WTC11 (cell line): ENCODE measurements around the gene NBAS. TPM values are rescaled to one million over a fixed set of nuclear protein-coding genes. Genes with fewer than 3 reads are reported as not detected.

Experiments used
- ATAC-seq: fragments of 200-7000 bp; cut with Tn5 transposase; 2 replicates; pipeline ENCODE4 v1.10.0; 2021; ENCODE audit warnings: mild to moderate bottlenecking, moderate library complexity
- CTCF ChIA-PET: fragments of 300-600 bp; sonication (Branson Sonifier 250); formaldehyde crosslinking; loops from one replicate; lab custom pipeline; 2021; ENCODE audit warnings: antibody characterized with exemption; lab: Charles Lee
- POLR2A ChIA-PET: fragments of 350-600 bp; sonication (Branson Sonifier 250); formaldehyde crosslinking; loops from one replicate; lab custom pipeline; 2021; ENCODE audit warnings: antibody characterized with exemption; lab: Charles Lee
- DNase-seq: peaks from one replicate; pipeline ENCODE4 v3.0.0; 2021; ENCODE audit warnings: low spot score
- H3K27ac Mint-ChIP-seq: 2 replicates; pipeline ENCODE4 v1.8.0; 2021; ENCODE audit warnings: mixed read lengths
- H3K27me3 Mint-ChIP-seq: 2 replicates; pipeline ENCODE4 v1.8.0; 2021; ENCODE audit warnings: low read depth, mild to moderate bottlenecking, moderate library complexity, mixed read lengths
- H3K36me3 Mint-ChIP-seq: 2 replicates; pipeline ENCODE4 v1.8.0; 2021; ENCODE audit warnings: mixed read lengths
- H3K4me1 Mint-ChIP-seq: 2 replicates; pipeline ENCODE4 v1.8.0; 2022; ENCODE audit warnings: mixed read lengths
- H3K4me3 Mint-ChIP-seq: 2 replicates; pipeline ENCODE4 v1.8.0; 2021; ENCODE audit warnings: mild to moderate bottlenecking, moderate library complexity, mixed read lengths
- H3K9me3 Mint-ChIP-seq: 2 replicates; pipeline ENCODE4 v1.8.0; 2021; ENCODE audit warnings: mixed read lengths
- ATF3 ChIP-seq: sonication (generic); formaldehyde crosslinking; conservative IDR thresholded peaks from 2 replicates; pipeline ENCODE4 v1.8.1; 2022; ENCODE audit warnings: mild to moderate bottlenecking, missing genetic modification reagents
- ATF6 ChIP-seq: sonication (generic); formaldehyde crosslinking; IDR thresholded peaks from 2 replicates; pipeline ENCODE4 v1.8.1; 2023; ENCODE audit warnings: mild to moderate bottlenecking, missing genetic modification reagents
- CBFB ChIP-seq: sonication (generic); formaldehyde crosslinking; IDR thresholded peaks from 2 replicates; pipeline ENCODE4 v1.8.1; 2022; ENCODE audit warnings: mild to moderate bottlenecking, low read depth, missing genetic modification reagents
- CTCF ChIP-seq: fragments of 200-600 bp; IDR thresholded peaks from 2 replicates; pipeline ENCODE4 v1.8.0; 2022; ENCODE audit warnings: antibody characterized with exemption
- MLX ChIP-seq: sonication (generic); formaldehyde crosslinking; IDR thresholded peaks from 2 replicates; pipeline ENCODE4 v1.8.1; 2023; ENCODE audit warnings: mild to moderate bottlenecking, missing genetic modification reagents, moderate library complexity
- MXD4 ChIP-seq: fragments of 250-450 bp; sonication (Bioruptor Pico); IDR thresholded peaks from 2 replicates; pipeline ENCODE4 v1.8.0; 2021; ENCODE audit warnings: mild to moderate bottlenecking, moderate library complexity, borderline replicate concordance
- PRRX2 ChIP-seq: fragments of 250-450 bp; sonication (Bioruptor Pico); IDR thresholded peaks from 2 replicates; pipeline ENCODE4 v1.8.0; 2021; ENCODE audit warnings: mild to moderate bottlenecking
- USF1 ChIP-seq: sonication (generic); formaldehyde crosslinking; IDR thresholded peaks from 2 replicates; pipeline ENCODE4 v1.8.0; 2022; ENCODE audit warnings: mild to moderate bottlenecking, missing genetic modification reagents
- USF2 ChIP-seq: sonication (generic); formaldehyde crosslinking; IDR thresholded peaks from 2 replicates; pipeline ENCODE4 v1.8.1; 2023; ENCODE audit warnings: mild to moderate bottlenecking, missing genetic modification reagents, moderate library complexity
- ZMAT4 ChIP-seq: fragments of 250-450 bp; sonication (Bioruptor Pico); IDR thresholded peaks from 2 replicates; pipeline ENCODE4 v1.9.0; 2021; ENCODE audit warnings: mild to moderate bottlenecking
- ZNF423 ChIP-seq: fragments of 250-450 bp; sonication (Bioruptor Pico); IDR thresholded peaks from 2 replicates; pipeline ENCODE4 v2.1.2; 2022; ENCODE audit warnings: mild to moderate bottlenecking, moderate library complexity
- ZNF425 ChIP-seq: fragments of 250-450 bp; sonication (Bioruptor Pico); conservative IDR thresholded peaks from 2 replicates; pipeline ENCODE4 v1.9.0; 2021; ENCODE audit warnings: mild to moderate bottlenecking
- total RNA-seq: library from RNA; stranded (reverse); gene quantifications from 3 replicates; pipeline ENCODE4 v1.2.3, GENCODE V29; 2021
- TF ChIP-seq, protein P1 (sequence below): sonication (generic); formaldehyde crosslinking; IDR thresholded peaks from 2 replicates; pipeline ENCODE4 v1.8.1; 2023; ENCODE audit warnings: mild to moderate bottlenecking, moderate library complexity, missing genetic modification reagents
- TF ChIP-seq, protein P2 (sequence below): sonication (generic); formaldehyde crosslinking; IDR thresholded peaks from 2 replicates; pipeline ENCODE4 v1.8.1; 2022; ENCODE audit warnings: low read depth, missing genetic modification reagents, borderline replicate concordance
- TF ChIP-seq, protein P3 (sequence below): sonication (generic); formaldehyde crosslinking; IDR thresholded peaks from 2 replicates; pipeline ENCODE4 v1.8.1; 2023; ENCODE audit warnings: mild to moderate bottlenecking, missing genetic modification reagents

NBAS gene
- total RNA-seq, 1 experiment from 2014 or later = 32.3 TPM

DNA sequence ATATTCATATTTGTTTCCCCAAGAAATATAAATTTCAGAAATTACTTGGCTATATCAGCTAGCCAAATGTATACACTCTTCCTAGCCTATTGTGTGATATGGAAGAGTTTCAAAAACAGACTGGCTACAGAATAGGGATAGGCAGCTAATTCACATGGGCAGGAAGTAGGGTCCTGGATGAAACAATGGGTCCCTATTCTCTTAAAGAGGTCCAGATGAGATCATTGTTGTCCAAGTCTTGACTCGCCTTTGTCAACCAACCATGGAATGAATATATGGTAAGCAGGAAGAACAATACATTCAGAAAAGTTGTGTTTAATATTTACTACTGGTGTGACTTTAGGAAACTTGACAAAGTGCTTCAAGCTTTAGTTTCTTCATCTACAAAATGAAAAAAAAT, 319.9 kb downstream of the NBAS start:
- CTCF ChIA-PET = interaction anchor here (1.6 kb wide), 1 partner anchor 336 kb away, joined by 6 read pairs; no protein-coding TSS in a partner anchor
- Mint-ChIP-seq H3K36me3 (no peaks in the 10 kb centered on the region), H3K27ac (no peak overlapping the region), H3K9me3 (no peaks in the 10 kb centered on the region), H3K4me1 (peaks cover 14% of the 10 kb centered on the region), H3K27me3 (no peaks in the 10 kb centered on the region), H3K4me3 (no peak overlapping the region)
- TF ChIP-seq USF2 (CRISPR knock-in tag) (no peak), ATF3 (CRISPR knock-in tag) (no peak), CBFB (CRISPR knock-in tag) (no peak)
- no peak for ATAC-seq
- no peak for DNase-seq
- POLR2A ChIA-PET = no interaction called here

DNA sequence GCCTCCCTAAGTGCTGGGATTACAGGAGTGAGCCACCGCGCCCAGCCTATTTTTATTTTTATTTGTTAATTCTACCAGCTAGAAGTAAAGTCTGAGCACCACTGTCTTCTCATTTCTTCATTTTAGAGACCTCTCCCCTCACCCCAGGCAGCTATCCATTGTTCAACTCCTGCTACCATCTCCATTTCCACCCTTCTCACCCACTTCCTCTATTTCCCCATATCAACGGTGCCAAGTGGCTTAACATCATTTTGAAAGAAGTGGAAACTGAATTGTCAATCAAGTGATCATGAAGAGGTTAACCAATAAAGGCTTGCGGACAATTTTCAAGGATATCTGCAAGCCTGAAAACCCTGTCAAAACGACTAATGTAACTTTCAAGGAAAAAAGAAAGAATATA, 323.1 kb downstream of the NBAS start:
- Mint-ChIP-seq H3K27ac (peak overlapping the region; percentile 7; the same call in 1 of the 2 replicates), H3K9me3 (no peaks in the 10 kb centered on the region), H3K36me3 (no peaks in the 10 kb centered on the region), H3K4me3 (no peak overlapping the region), H3K27me3 (no peaks in the 10 kb centered on the region), H3K4me1 (peaks cover 14% of the 10 kb centered on the region)
- ChIA-PET POLR2A (no interaction called here), CTCF (no interaction called here)
- no peak for ATAC-seq
- TF ChIP-seq ZNF425 (CRISPR knock-in tag) = no peak
- no peak for DNase-seq

DNA sequence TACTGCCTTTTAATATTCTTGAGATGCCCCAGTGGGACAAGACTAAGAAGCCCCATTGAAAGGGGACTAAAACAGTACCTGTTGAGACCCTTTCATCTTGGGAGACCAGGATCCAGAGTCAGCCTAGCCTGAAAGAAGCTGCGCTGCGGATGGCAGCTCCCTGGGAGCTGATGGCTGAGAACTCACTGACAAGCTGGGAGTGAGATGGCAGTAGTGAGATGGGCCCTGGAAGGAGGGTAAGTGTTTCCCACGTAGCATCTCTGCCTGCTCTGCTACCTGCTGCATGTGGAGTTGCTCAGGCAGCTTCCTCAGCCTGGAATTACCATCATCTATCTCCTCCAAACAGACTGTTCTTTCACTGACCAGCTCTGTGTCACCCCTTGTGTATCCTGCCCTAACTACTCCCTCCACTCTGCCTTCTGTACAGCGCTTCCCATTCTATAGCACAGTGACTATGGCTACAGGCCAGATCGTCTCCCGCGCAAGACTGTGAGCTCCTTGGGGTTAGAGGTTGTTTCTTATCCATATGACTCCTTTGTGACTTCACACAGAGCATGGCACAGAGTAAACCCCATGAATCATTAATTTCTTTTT, 330.4 kb downstream of the NBAS start:
- H3K36me3 Mint-ChIP-seq = peaks cover 11% of the 10 kb centered on the region
- CTCF ChIA-PET = no interaction called here
- DNase-seq (no peak), ATAC-seq (peak; percentile 61)
- no peaks in the 10 kb centered on the region for H3K4me1 Mint-ChIP-seq
- TF ChIP-seq, protein P1, sequence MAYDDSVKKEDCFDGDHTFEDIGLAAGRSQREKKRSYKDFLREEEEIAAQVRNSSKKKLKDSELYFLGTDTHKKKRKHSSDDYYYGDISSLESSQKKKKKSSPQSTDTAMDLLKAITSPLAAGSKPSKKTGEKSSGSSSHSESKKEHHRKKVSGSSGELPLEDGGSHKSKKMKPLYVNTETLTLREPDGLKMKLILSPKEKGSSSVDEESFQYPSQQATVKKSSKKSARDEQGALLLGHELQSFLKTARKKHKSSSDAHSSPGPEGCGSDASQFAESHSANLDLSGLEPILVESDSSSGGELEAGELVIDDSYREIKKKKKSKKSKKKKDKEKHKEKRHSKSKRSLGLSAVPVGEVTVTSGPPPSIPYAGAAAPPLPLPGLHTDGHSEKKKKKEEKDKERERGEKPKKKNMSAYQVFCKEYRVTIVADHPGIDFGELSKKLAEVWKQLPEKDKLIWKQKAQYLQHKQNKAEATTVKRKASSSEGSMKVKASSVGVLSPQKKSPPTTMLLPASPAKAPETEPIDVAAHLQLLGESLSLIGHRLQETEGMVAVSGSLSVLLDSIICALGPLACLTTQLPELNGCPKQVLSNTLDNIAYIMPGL (CRISPR knock-in tag) = no peak
- TF ChIP-seq, protein P2, sequence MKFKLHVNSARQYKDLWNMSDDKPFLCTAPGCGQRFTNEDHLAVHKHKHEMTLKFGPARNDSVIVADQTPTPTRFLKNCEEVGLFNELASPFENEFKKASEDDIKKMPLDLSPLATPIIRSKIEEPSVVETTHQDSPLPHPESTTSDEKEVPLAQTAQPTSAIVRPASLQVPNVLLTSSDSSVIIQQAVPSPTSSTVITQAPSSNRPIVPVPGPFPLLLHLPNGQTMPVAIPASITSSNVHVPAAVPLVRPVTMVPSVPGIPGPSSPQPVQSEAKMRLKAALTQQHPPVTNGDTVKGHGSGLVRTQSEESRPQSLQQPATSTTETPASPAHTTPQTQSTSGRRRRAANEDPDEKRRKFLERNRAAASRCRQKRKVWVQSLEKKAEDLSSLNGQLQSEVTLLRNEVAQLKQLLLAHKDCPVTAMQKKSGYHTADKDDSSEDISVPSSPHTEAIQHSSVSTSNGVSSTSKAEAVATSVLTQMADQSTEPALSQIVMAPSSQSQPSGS (CRISPR knock-in tag) = no peak
- TF ChIP-seq USF1 (CRISPR knock-in tag) (no peak), ATF3 (CRISPR knock-in tag) (no peak), MLX (no peak), CTCF (no peak), ATF6 (CRISPR knock-in tag) (no peak), ZMAT4 (no peak), MXD4 (CRISPR knock-in tag) (no peak), PRRX2 (CRISPR knock-in tag) (no peak), ZNF423 (CRISPR knock-in tag) (no peak)
- TF ChIP-seq, protein P3, sequence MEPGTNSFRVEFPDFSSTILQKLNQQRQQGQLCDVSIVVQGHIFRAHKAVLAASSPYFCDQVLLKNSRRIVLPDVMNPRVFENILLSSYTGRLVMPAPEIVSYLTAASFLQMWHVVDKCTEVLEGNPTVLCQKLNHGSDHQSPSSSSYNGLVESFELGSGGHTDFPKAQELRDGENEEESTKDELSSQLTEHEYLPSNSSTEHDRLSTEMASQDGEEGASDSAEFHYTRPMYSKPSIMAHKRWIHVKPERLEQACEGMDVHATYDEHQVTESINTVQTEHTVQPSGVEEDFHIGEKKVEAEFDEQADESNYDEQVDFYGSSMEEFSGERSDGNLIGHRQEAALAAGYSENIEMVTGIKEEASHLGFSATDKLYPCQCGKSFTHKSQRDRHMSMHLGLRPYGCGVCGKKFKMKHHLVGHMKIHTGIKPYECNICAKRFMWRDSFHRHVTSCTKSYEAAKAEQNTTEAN = no peak
- POLR2A ChIA-PET = no interaction called here
- H3K9me3 Mint-ChIP-seq = peaks cover 11% of the 10 kb centered on the region
- H3K4me3 Mint-ChIP-seq = no peak overlapping the region
- no peaks in the 10 kb centered on the region for H3K27me3 Mint-ChIP-seq
- H3K27ac Mint-ChIP-seq = no peak overlapping the region
